Lower lobe of right lung (tissue), 2 donors: ENCODE data around the gene GRIFIN. TPM values are rescaled to one million over a fixed set of nuclear protein-coding genes. Genes with fewer than 3 reads are reported as not detected.

Source experiments
- ATAC-seq, 2 donors: fragments of 200-7000 bp; cut with Tn5 transposase; one replicate each; pipeline ENCODE4 v1.9.1; 2020 to 2022; ENCODE audit warnings: mild to moderate bottlenecking in 2 of 2, moderate library complexity in 2 of 2
- DNase-seq: peaks from one replicate; pipeline ENCODE4 v3.0.0-alpha.2; 2020
- H3K27ac ChIP-seq: fragments of 200-600 bp; one replicate; pipeline ENCODE4 v1.8.0; 2022
- H3K27me3 ChIP-seq: fragments of 200-600 bp; one replicate; pipeline ENCODE4 v1.8.0; 2022; ENCODE audit warnings: low read depth
- H3K36me3 ChIP-seq: fragments of 200-600 bp; one replicate; pipeline ENCODE4 v1.8.0; 2022; ENCODE audit warnings: mild to moderate bottlenecking
- H3K4me1 ChIP-seq: fragments of 200-600 bp; one replicate; pipeline ENCODE4 v1.8.0; 2022
- H3K4me3 ChIP-seq: fragments of 200-600 bp; one replicate; pipeline ENCODE4 v1.8.0; 2022; ENCODE audit warnings: mild to moderate bottlenecking
- H3K9me3 ChIP-seq: fragments of 200-600 bp; one replicate; pipeline ENCODE4 v1.8.0; 2022
- intact Hi-C: fragments of 100-400 bp; cut with DNase I; formaldehyde crosslinking; loops from one replicate; pipeline ENCODE4 v1.11.0; 2022
- total RNA-seq: library from RNA; stranded (reverse); fragmentation: NEBNext Ultra II Directional; extraction: Animal tissue kit (Norgen Biotek cat#: 25700); gene quantifications from one replicate; pipeline ENCODE4 v1.2.1, GENCODE V29; 2021
- TF ChIP-seq, protein P1 (sequence below): fragments of 200-600 bp; IDR thresholded peaks from one replicate; pipeline ENCODE4 v1.8.0; 2022; ENCODE audit warnings: antibody characterized with exemption, mild to moderate bottlenecking
- donor health status: DM: no; HTN: yes; CAD: no; lungs with severe emphysema.

The GRIFIN gene
- total RNA-seq, 1 donor from 2014 or later, result not detected

- DNase-seq (peak; percentile 86), ATAC-seq (peak; percentile 80 to 87)
- intact Hi-C loops, result no loop called here
- Histone ChIP-seq H3K27me3 (no peaks in the 10 kb centered on the region), H3K4me3 (no peak overlapping the region), H3K27ac (no peak overlapping the region), H3K9me3 (peaks cover 5% of the 10 kb centered on the region), H3K36me3 (peaks cover 52% of the 10 kb centered on the region), H3K4me1 (peaks cover 32% of the 10 kb centered on the region)
- TF ChIP-seq, protein P1, sequence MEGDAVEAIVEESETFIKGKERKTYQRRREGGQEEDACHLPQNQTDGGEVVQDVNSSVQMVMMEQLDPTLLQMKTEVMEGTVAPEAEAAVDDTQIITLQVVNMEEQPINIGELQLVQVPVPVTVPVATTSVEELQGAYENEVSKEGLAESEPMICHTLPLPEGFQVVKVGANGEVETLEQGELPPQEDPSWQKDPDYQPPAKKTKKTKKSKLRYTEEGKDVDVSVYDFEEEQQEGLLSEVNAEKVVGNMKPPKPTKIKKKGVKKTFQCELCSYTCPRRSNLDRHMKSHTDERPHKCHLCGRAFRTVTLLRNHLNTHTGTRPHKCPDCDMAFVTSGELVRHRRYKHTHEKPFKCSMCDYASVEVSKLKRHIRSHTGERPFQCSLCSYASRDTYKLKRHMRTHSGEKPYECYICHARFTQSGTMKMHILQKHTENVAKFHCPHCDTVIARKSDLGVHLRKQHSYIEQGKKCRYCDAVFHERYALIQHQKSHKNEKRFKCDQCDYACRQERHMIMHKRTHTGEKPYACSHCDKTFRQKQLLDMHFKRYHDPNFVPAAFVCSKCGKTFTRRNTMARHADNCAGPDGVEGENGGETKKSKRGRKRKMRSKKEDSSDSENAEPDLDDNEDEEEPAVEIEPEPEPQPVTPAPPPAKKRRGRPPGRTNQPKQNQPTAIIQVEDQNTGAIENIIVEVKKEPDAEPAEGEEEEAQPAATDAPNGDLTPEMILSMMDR, result no peak
These were observed 42.3 kb downstream of the GRIFIN start for GRCh38 chr7:2433713-2434550.

DNA sequence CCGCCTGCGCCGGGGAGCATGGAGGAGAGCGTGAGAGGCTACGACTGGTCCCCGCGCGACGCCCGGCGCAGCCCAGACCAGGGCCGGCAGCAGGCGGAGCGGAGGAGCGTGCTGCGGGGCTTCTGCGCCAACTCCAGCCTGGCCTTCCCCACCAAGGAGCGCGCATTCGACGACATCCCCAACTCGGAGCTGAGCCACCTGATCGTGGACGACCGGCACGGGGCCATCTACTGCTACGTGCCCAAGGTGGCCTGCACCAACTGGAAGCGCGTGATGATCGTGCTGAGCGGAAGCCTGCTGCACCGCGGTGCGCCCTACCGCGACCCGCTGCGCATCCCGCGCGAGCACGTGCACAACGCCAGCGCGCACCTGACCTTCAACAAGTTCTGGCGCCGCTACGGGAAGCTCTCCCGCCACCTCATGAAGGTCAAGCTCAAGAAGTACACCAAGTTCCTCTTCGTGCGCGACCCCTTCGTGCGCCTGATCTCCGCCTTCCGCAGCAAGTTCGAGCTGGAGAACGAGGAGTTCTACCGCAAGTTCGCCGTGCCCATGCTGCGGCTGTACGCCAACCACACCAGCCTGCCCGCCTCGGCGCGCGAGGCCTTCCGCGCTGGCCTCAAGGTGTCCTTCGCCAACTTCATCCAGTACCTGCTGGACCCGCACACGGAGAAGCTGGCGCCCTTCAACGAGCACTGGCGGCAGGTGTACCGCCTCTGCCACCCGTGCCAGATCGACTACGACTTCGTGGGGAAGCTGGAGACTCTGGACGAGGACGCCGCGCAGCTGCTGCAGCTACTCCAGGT lies 43.1 kb downstream of the GRIFIN start:
- Histone ChIP-seq H3K36me3 (peaks cover 50% of the 10 kb centered on the region), H3K4me1 (peaks cover 24% of the 10 kb centered on the region), H3K4me3 (no peak overlapping the region), H3K27ac (no peak overlapping the region), H3K9me3 (peaks cover 5% of the 10 kb centered on the region), H3K27me3 (no peaks in the 10 kb centered on the region)
- TF ChIP-seq, protein P1, result no peak
- DNase-seq (no peak), ATAC-seq (no peak)
- intact Hi-C loops, result no loop called here

GRCh38 chr7:2431260-2431867 lies 44.8 kb downstream of the GRIFIN start:
- Histone ChIP-seq H3K27ac (no peak overlapping the region), H3K36me3 (peaks cover 41% of the 10 kb centered on the region), H3K4me3 (no peak overlapping the region), H3K27me3 (no peaks in the 10 kb centered on the region), H3K4me1 (peaks cover 8% of the 10 kb centered on the region), H3K9me3 (peaks cover 5% of the 10 kb centered on the region)
- intact Hi-C loops, result no loop called here
- ATAC-seq (peak in 1 of 2 donors; percentile 64), DNase-seq (no peak)
- TF ChIP-seq, protein P1, result peak; percentile 55

GRCh38 chr7:2425749-2426148 lies 50.4 kb downstream of the GRIFIN start:
- Histone ChIP-seq H3K27ac (no peak overlapping the region), H3K4me3 (no peak overlapping the region), H3K36me3 (no peaks in the 10 kb centered on the region), H3K9me3 (no peaks in the 10 kb centered on the region), H3K27me3 (no peaks in the 10 kb centered on the region), H3K4me1 (no peaks in the 10 kb centered on the region)
- TF ChIP-seq, protein P1, result no peak
- intact Hi-C loops, result no loop called here
- no peak for ATAC-seq
- DNase-seq, result no peak

Other genes with a start within 250 kb of the GRIFIN start
- gene MAD1L1, start 243.5 kb downstream of the GRIFIN start, total RNA-seq, result 44.5 TPM
- 22.6 TPM for gene MRM2, start 234.2 kb downstream of the GRIFIN start, total RNA-seq
- gene NUDT1, start 234.2 kb downstream of the GRIFIN start, total RNA-seq, result 10.2 TPM
- 43.1 TPM for gene SNX8, start 162.0 kb downstream of the GRIFIN start, total RNA-seq
- gene EIF3B, start 121.6 kb downstream of the GRIFIN start, total RNA-seq, result 89.5 TPM
- gene CHST12, start 72.8 kb downstream of the GRIFIN start, total RNA-seq, result 29.2 TPM
- 42.6 TPM for gene LFNG, start 43.4 kb upstream of the GRIFIN start, total RNA-seq
- 24.4 TPM for gene BRAT1, start 79.1 kb upstream of the GRIFIN start, total RNA-seq
- gene IQCE, start 82.6 kb upstream of the GRIFIN start, total RNA-seq, result 32.0 TPM
- gene TTYH3, start 155.6 kb upstream of the GRIFIN start, total RNA-seq, result 51.7 TPM
- gene AMZ1, start 211.8 kb upstream of the GRIFIN start, total RNA-seq, result 0.47 TPM